HepG2 (cell line): ENCODE data around the gene TYW1B. TPM values are rescaled to one million over a fixed set of nuclear protein-coding genes. Genes with fewer than 3 reads are reported as not detected.
"Not testable (repeated sequence)": the region's sequence is repeated elsewhere in the genome, so short reads cannot be mapped to it uniquely, and the experiment has no call there.

Source experiments
- ATAC-seq: fragments of 200-7000 bp; cut with Tn5 transposase; 3 replicates; pipeline ENCODE4 v1.9.1; 2020; ENCODE audit warnings: mild to moderate bottlenecking, moderate library complexity
- BruUV-seq: library from RNA; stranded (reverse); fragments of 400-500 nt; replicated peaks from 2 replicates; lab custom pipeline; 2021; lab: Mats Ljungman, UMichigan
- CTCF ChIA-PET: fragments of 300-600 bp; formaldehyde crosslinking; extraction: SDS; loops from one replicate; lab custom pipeline; 2021; ENCODE audit warnings: low total read pairs, inconsistent platforms, low intra/inter-chr PET ratio; lab: Yijun Ruan, JAX
- POLR2A ChIA-PET: fragments of 350-600 bp; sonication (Branson Sonifier 250); formaldehyde crosslinking; loops from one replicate; lab custom pipeline; 2020; ENCODE audit warnings: antibody characterized with exemption, inconsistent platforms; lab: Yijun Ruan, JAX
- DNase-seq: peaks from one replicate; pipeline ENCODE4 v3.0.0-alpha.2; 2015; ENCODE audit warnings: low spot score
- FAIRE-seq: peaks from 3 replicates; lab custom pipeline; 2011; peaks lifted over from hg19 to GRCh38; lab: Jason Lieb, UNC
- H2AFZ ChIP-seq: one replicate; pipeline ENCODE4 v1.6.1; 2011; ENCODE audit warnings: low read length, inconsistent platforms
- H3K27ac ChIP-seq: fragments of 300-600 bp; 3 replicates; pipeline ENCODE4 v1.8.0; 2011; ENCODE audit warnings: mixed run types, mild to moderate bottlenecking, mixed read lengths, low read length, inconsistent platforms; ENCODE audit not compliant: insufficient read depth; ENCODE audit errors: extremely low read length
- H3K27me3 ChIP-seq, 2 experiments: fragments of 200-600 bp in 1 of 2; 2 replicates in 1 of 2; 3 replicates in 1 of 2; pipeline versions ENCODE4 v1.6.0 to v1.8.0; 2011; ENCODE audit warnings: low read length in 2 of 2, mild to moderate bottlenecking in 2 of 2, moderate library complexity in 2 of 2, inconsistent platforms in 1 of 2; ENCODE audit not compliant: insufficient read depth in 2 of 2, control insufficient read depth in 1 of 2
- H3K36me3 ChIP-seq, 2 experiments: fragments of 200-600 bp in 1 of 2; replicated peaks in 1 of 2; 2 replicates in 1 of 2; 3 replicates in 1 of 2; pipeline versions ENCODE4 v1.5.1 to v1.8.0; 2011; ENCODE audit warnings: low read length in 2 of 2, inconsistent platforms in 1 of 2; ENCODE audit not compliant: insufficient read depth in 2 of 2, control insufficient read depth in 1 of 2
- H3K4me1 ChIP-seq: 2 replicates; pipeline ENCODE4 v1.5.1; 2012; ENCODE audit warnings: low read length, inconsistent platforms; ENCODE audit not compliant: insufficient read depth
- H3K4me2 ChIP-seq: 2 replicates; pipeline ENCODE4 v1.6.0; 2011; ENCODE audit warnings: low read depth, low read length, inconsistent platforms
- H3K4me3 ChIP-seq, 3 experiments: fragments of 200-600 bp in 1 of 3; sonication (generic), shearing (Covaris generic) in 1 of 3; replicated peaks in 1 of 3; 2 replicates each; pipeline ENCODE4 v1.5.1; 2011 to 2016; ENCODE audit warnings: low read length in 3 of 3, inconsistent platforms in 2 of 3, low read depth in 2 of 3, mild to moderate bottlenecking in 2 of 3, control low read depth in 1 of 3, mixed read lengths in 1 of 3; ENCODE audit not compliant: insufficient read depth in 1 of 3
- H3K79me2 ChIP-seq: one replicate; pipeline ENCODE4 v1.6.1; 2011; ENCODE audit warnings: low read length, inconsistent platforms; ENCODE audit not compliant: insufficient read depth
- H3K9ac ChIP-seq: 2 replicates; pipeline ENCODE4 v1.6.0; 2011; ENCODE audit warnings: mild to moderate bottlenecking, low read depth, low read length, inconsistent platforms; ENCODE audit not compliant: insufficient read depth
- H3K9me3 ChIP-seq: 2 replicates; pipeline ENCODE4 v1.5.1; 2012; ENCODE audit warnings: mild to moderate bottlenecking, low read length
- H4K20me1 ChIP-seq: 2 replicates; pipeline ENCODE4 v1.6.0; 2011; ENCODE audit warnings: inconsistent platforms, mild to moderate bottlenecking, low read length, moderate library complexity; ENCODE audit not compliant: insufficient read depth
- NFYB ChIP-seq: sonication (generic); formaldehyde crosslinking; IDR thresholded peaks from 2 replicates; pipeline ENCODE4 v1.4.0; 2020; ENCODE audit warnings: missing genetic modification reagents
- SP2 ChIP-seq: sonication (generic); formaldehyde crosslinking; IDR thresholded peaks from 2 replicates; pipeline ENCODE4 v1.5.1; 2020; ENCODE audit warnings: mild to moderate bottlenecking, missing genetic modification reagents
- WGBS: methylation state at CpG from one replicate; pipeline ENCODE4 v1.1.6; 2017; ENCODE audit warnings: low lambda C conversion rate; 5-methylcytosine and 5-hydroxymethylcytosine counted together
- in situ Hi-C: cut with HindIII; loops from 2 replicates; pipeline ENCODE4 v1.10.0; 2017; ENCODE audit warnings: low pct_unique_long_range_greater_than_20kb; ENCODE audit not compliant: extremely low pct_ligation_motif_present
- intact Hi-C: fragments of 100-400 bp; cut with micrococcal nuclease; formaldehyde crosslinking; loops from one replicate; pipeline ENCODE4 v1.10.0; 2022; ENCODE audit not compliant: unreplicated experiment
- polyA plus RNA-seq, 8 experiments: library from polyadenylated mRNA; depleted of rRNA in 3 of 8; stranded (reverse) in 7 of 8; unstranded in 1 of 8; fragments of >200 nt; fragmentation: Illumina TruSeq in 4 of 8; extraction: Trizol in 4 of 8; gene quantifications; 2 replicates each; pipeline versions ENCODE4 v1.2.1 to v1.2.3, GENCODE V29; 2011 to 2016; ENCODE audit warnings: low read depth in 4 of 8, missing spikeins in 1 of 8, mixed read lengths in 1 of 8; ENCODE audit not compliant: insufficient read depth in 1 of 8
- total RNA-seq, 5 experiments: library from RNA; depleted of rRNA; stranded (reverse); fragments of >200 nt; fragmentation: Illumina TruSeq; extraction: Trizol; gene quantifications; 2 replicates each; pipeline ENCODE4 v1.2.3, GENCODE V29; 2016; ENCODE audit warnings: low read depth in 1 of 5

TYW1B gene
- total and polyA plus RNA-seq, 2 of the 13 experiments (the other 11 are each of a cell fraction or from before 2014, with no cell fraction given) = 2.0 to 5.5 TPM

DNA sequence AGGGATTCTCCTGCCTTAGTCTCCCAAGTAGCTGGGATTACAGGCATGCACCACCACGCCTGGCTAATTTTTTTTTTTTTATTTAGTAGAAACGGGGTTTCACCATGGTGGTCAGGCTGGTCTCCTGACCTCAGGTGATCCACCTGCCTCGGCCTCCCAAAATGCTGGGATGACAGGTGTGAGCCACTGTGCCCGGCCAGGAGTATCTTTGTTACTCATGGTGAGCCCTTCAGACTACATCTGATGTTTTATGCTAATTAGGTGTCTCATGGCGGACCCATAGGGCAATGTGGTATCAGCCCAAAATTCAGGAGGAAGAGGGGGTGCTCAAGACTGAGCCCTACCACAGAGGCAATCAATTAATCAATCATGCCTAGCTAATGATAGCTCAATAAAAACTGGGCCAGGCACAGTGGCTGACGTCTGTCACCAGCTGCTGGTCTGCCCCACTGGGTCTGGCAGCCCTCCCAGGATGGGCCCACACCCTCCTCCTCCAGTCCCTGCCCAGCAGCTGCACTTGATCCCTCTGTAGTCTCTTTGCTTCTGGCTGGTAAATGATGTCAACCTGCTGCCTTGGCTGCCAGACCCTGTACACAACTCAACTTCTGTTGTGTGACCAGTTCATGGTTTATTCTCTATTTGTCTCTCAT is 37.8 kb downstream of the TYW1B start:
- H3K36me3 ChIP-seq, H3K9ac ChIP-seq, H4K20me1 ChIP-seq, DNase-seq, H3K9me3 ChIP-seq, BruUV-seq, H3K79me2 ChIP-seq, POLR2A ChIA-PET, ATAC-seq, H2AFZ ChIP-seq, H3K27ac ChIP-seq, H3K27me3 ChIP-seq, in situ Hi-C loops, FAIRE-seq, intact Hi-C loops, H3K4me3 ChIP-seq, H3K4me1 ChIP-seq, H3K4me2 ChIP-seq, CTCF ChIA-PET: not testable (repeated sequence)
- 93% methylated on average over 5 of the region's 6 CpGs for WGBS

GRCh38 chr7:72785166-72785955 is 42.6 kb downstream of the TYW1B start:
- Histone ChIP-seq H3K79me2 (no peaks in the 10 kb centered on the region), H3K27me3 (no peaks in the 10 kb centered on the region), H3K27ac (no peak overlapping the region), H3K4me2 (no peak overlapping the region), H3K4me1 (peaks cover 4% of the 10 kb centered on the region), H4K20me1 (no peaks in the 10 kb centered on the region), H3K4me3 (no peak overlapping the region), H2AFZ (no peak overlapping the region), H3K9ac (no peak overlapping the region), H3K9me3 (no peaks in the 10 kb centered on the region), H3K36me3 (peaks cover 0 to 2% of the 10 kb centered on the region in 2 experiments; a peak in 1 of 5 replicates)
- 98% methylated on average over 8 of the region's 8 CpGs for WGBS
- POLR2A ChIA-PET = no interaction called here
- BruUV-seq = no TSS peak
- no peak for TF ChIP-seq SP2 (CRISPR knock-in tag)
- no peak for TF ChIP-seq NFYB (CRISPR knock-in tag)
- in situ Hi-C loops = no loop called here
- no peak for ATAC-seq
- intact Hi-C loops = loop anchor here (10.0 kb wide), 1 partner anchor 601 kb away; no protein-coding TSS in a partner anchor
- CTCF ChIA-PET = no interaction called here
- no peak for FAIRE-seq
- no peak for DNase-seq

- not testable (repeated sequence) for DNase-seq
These were observed 44.2 kb downstream of the TYW1B start for GRCh38 chr7:72783601-72784370.

More at GRCh38 chr7:72783601-72784370, 44.2 kb downstream of the TYW1B start:
- H2AFZ ChIP-seq, H3K4me3 ChIP-seq, H3K79me2 ChIP-seq, H3K36me3 ChIP-seq, POLR2A ChIA-PET, H3K27me3 ChIP-seq, H3K4me1 ChIP-seq, CTCF ChIA-PET, ATAC-seq, in situ Hi-C loops, H3K27ac ChIP-seq, H3K9me3 ChIP-seq, FAIRE-seq, H3K9ac ChIP-seq, H4K20me1 ChIP-seq, BruUV-seq, H3K4me2 ChIP-seq: not testable (repeated sequence)
- 92% methylated on average over 4 of the region's 4 CpGs for WGBS
- intact Hi-C loops = loop anchor here (10.0 kb wide), 1 partner anchor 599 kb away; no protein-coding TSS in a partner anchor
